Measurements from ENCODE around the gene SLC7A5. TPM values are rescaled to one million over a fixed set of nuclear protein-coding genes. Genes with fewer than 3 reads are reported as not detected.
"Not testable (repeated sequence)": the region's sequence is repeated elsewhere in the genome, so short reads cannot be mapped to it uniquely, and the experiment has no call there.

SLC7A5 gene
- total and polyA plus RNA-seq, 2 donors (not counting 3 experiments of a cell fraction or from before 2014, with no cell fraction given): 14.1 to 29.2 TPM

DNA sequence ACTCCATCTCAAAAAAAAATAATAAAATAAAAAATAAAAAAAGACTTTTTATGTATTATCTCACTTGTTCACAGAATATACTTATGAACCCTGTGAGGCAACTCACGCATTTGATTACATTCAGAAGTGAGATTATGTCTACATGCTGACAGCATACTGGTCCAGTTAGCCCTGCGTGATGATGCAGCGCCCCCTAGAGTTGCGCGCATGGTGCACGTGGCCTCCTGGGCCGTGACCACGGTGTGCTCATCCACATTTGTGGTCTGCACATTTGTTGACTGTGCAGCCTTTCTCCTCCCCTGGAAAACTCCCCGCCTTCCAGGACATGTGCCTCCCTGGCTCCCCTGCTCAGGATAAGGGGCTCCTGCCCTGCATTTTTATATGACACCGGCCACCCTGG lies 20.5 kb upstream of the SLC7A5 start:
- H3K27me3 ChIP-seq (ENCODE audit: control insufficient read depth in 2 of 2, insufficient read depth in 2 of 2, low read length in 2 of 2); H3K36me3 ChIP-seq (ENCODE audit: control insufficient read depth in 2 of 2, extremely low read depth in 1 of 2, insufficient read depth in 2 of 2, low read length in 2 of 2); H3K9me3 ChIP-seq (replicated peaks; ENCODE audit: control insufficient read depth, insufficient read depth, low read length); BruUV-seq (replicated peaks); H2AFZ ChIP-seq (ENCODE audit: low read depth, low read length); H3K27ac ChIP-seq (ENCODE audit: insufficient read depth, low read depth, low read length); DNase-seq (ENCODE audit: low read depth, low spot score); H3K9me1 ChIP-seq (replicated peaks; ENCODE audit: control insufficient read depth, extremely low read depth, insufficient read depth, low read length); H3K9ac ChIP-seq (replicated peaks; ENCODE audit: extremely low read depth, insufficient read depth, low read length); POLR2A ChIA-PET; intact Hi-C loops (cut with micrococcal nuclease); H3K4me3 ChIP-seq (replicated peaks in 1 of 3; ENCODE audit: insufficient read depth in 1 of 3, low read depth in 1 of 3, low read length in 3 of 3); FAIRE-seq; H4K20me1 ChIP-seq (replicated peaks; ENCODE audit: control insufficient read depth, extremely low read depth, insufficient read depth, low read length); H3K79me2 ChIP-seq (ENCODE audit: control insufficient read depth, insufficient read depth, low read length); dilution Hi-C loops (cut with MboI; ENCODE audit: extremely low pct_ligation_motif_present, low sequenced_read_pairs); H3K4me1 ChIP-seq (ENCODE audit: control insufficient read depth, extremely low read depth, insufficient read depth, low read length); H3K4me2 ChIP-seq (ENCODE audit: insufficient read depth, low read length): not testable (repeated sequence)
- TF ChIP-seq, protein P1, sequence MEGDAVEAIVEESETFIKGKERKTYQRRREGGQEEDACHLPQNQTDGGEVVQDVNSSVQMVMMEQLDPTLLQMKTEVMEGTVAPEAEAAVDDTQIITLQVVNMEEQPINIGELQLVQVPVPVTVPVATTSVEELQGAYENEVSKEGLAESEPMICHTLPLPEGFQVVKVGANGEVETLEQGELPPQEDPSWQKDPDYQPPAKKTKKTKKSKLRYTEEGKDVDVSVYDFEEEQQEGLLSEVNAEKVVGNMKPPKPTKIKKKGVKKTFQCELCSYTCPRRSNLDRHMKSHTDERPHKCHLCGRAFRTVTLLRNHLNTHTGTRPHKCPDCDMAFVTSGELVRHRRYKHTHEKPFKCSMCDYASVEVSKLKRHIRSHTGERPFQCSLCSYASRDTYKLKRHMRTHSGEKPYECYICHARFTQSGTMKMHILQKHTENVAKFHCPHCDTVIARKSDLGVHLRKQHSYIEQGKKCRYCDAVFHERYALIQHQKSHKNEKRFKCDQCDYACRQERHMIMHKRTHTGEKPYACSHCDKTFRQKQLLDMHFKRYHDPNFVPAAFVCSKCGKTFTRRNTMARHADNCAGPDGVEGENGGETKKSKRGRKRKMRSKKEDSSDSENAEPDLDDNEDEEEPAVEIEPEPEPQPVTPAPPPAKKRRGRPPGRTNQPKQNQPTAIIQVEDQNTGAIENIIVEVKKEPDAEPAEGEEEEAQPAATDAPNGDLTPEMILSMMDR (IDR thresholded peaks at IDR 0.05; ENCODE audit: extremely low read depth in 1 of 2, insufficient read depth in 1 of 2, low read depth in 1 of 2, low read length in 2 of 2): peak in 1 of 2 donors; percentile 16
- CTCF ChIA-PET: interaction anchor here (0.7 kb wide), 1 partner anchor 111 kb away, joined by 3 read pairs; no protein-coding TSS in a partner anchor

DNA sequence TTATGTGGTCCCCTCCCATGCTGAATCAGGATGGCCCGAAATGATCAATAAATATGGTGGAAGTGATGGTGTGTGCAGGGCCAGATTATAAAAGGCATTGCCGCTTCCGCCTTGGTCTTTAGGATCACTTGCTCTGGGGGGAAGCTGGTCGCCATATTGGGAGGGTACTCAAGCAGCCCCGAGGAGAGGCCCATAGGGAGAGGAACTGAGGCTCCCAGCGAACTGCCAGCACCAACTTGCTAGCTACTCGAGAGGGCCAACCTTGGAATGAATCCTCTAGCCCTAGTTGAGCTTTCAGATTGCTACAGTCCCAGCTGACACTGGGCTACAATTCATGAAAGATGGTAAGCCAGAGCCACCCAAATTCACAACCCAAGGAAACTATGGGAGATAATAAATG lies 19.0 kb upstream of the SLC7A5 start:
- H2AFZ ChIP-seq (ENCODE audit: low read depth, low read length); intact Hi-C loops (cut with micrococcal nuclease); H4K20me1 ChIP-seq (replicated peaks; ENCODE audit: control insufficient read depth, extremely low read depth, insufficient read depth, low read length); H3K36me3 ChIP-seq (ENCODE audit: control insufficient read depth in 2 of 2, extremely low read depth in 1 of 2, insufficient read depth in 2 of 2, low read length in 2 of 2); H3K27ac ChIP-seq (ENCODE audit: insufficient read depth, low read depth, low read length); H3K9me3 ChIP-seq (replicated peaks; ENCODE audit: control insufficient read depth, insufficient read depth, low read length); POLR2A ChIA-PET; dilution Hi-C loops (cut with MboI; ENCODE audit: extremely low pct_ligation_motif_present, low sequenced_read_pairs); H3K4me1 ChIP-seq (ENCODE audit: control insufficient read depth, extremely low read depth, insufficient read depth, low read length); H3K4me2 ChIP-seq (ENCODE audit: insufficient read depth, low read length); FAIRE-seq; H3K79me2 ChIP-seq (ENCODE audit: control insufficient read depth, insufficient read depth, low read length); H3K27me3 ChIP-seq (ENCODE audit: control insufficient read depth in 2 of 2, insufficient read depth in 2 of 2, low read length in 2 of 2); H3K9ac ChIP-seq (replicated peaks; ENCODE audit: extremely low read depth, insufficient read depth, low read length); DNase-seq (ENCODE audit: low read depth, low spot score); H3K4me3 ChIP-seq (replicated peaks in 1 of 3; ENCODE audit: insufficient read depth in 1 of 3, low read depth in 1 of 3, low read length in 3 of 3); H3K9me1 ChIP-seq (replicated peaks; ENCODE audit: control insufficient read depth, extremely low read depth, insufficient read depth, low read length); BruUV-seq (replicated peaks): not testable (repeated sequence)
- CTCF ChIA-PET: interaction anchor here (1.4 kb wide), 1 partner anchor 109 kb away, joined by 3 read pairs; no protein-coding TSS in a partner anchor

DNA sequence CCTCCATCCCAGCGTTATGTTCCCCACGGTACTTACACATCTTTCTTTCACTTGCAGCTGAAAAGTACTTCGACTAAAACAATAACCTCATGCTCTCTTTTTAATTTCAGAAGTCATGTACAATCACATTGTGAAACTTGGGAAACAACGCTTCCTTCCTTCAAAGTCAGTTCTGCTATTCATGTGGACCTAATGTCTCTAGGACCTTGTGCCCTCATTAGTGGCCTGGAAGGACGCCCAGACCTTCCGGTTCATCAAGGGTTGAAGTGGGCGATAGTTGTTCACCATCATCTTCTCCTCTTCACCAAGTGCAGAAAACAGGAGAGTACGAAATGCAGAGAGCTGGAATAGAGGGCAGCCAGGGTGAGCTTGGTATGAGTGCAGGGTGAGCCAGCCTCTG lies 18.6 kb upstream of the SLC7A5 start:
- POLR2A ChIA-PET; dilution Hi-C loops (cut with MboI; ENCODE audit: extremely low pct_ligation_motif_present, low sequenced_read_pairs); H3K9me3 ChIP-seq (replicated peaks; ENCODE audit: control insufficient read depth, insufficient read depth, low read length); FAIRE-seq; H3K27ac ChIP-seq (ENCODE audit: insufficient read depth, low read depth, low read length); H3K36me3 ChIP-seq (ENCODE audit: control insufficient read depth in 2 of 2, extremely low read depth in 1 of 2, insufficient read depth in 2 of 2, low read length in 2 of 2); DNase-seq (ENCODE audit: low read depth, low spot score); H3K9ac ChIP-seq (replicated peaks; ENCODE audit: extremely low read depth, insufficient read depth, low read length); H3K9me1 ChIP-seq (replicated peaks; ENCODE audit: control insufficient read depth, extremely low read depth, insufficient read depth, low read length); H3K4me1 ChIP-seq (ENCODE audit: control insufficient read depth, extremely low read depth, insufficient read depth, low read length); H3K79me2 ChIP-seq (ENCODE audit: control insufficient read depth, insufficient read depth, low read length); BruUV-seq (replicated peaks); H3K4me2 ChIP-seq (ENCODE audit: insufficient read depth, low read length); H2AFZ ChIP-seq (ENCODE audit: low read depth, low read length); H3K27me3 ChIP-seq (ENCODE audit: control insufficient read depth in 2 of 2, insufficient read depth in 2 of 2, low read length in 2 of 2); H3K4me3 ChIP-seq (replicated peaks in 1 of 3; ENCODE audit: insufficient read depth in 1 of 3, low read depth in 1 of 3, low read length in 3 of 3); H4K20me1 ChIP-seq (replicated peaks; ENCODE audit: control insufficient read depth, extremely low read depth, insufficient read depth, low read length); intact Hi-C loops (cut with micrococcal nuclease): not testable (repeated sequence)
- CTCF ChIA-PET: interaction anchor here (1.4 kb wide), 1 partner anchor 109 kb away, joined by 3 read pairs; no protein-coding TSS in a partner anchor

DNA sequence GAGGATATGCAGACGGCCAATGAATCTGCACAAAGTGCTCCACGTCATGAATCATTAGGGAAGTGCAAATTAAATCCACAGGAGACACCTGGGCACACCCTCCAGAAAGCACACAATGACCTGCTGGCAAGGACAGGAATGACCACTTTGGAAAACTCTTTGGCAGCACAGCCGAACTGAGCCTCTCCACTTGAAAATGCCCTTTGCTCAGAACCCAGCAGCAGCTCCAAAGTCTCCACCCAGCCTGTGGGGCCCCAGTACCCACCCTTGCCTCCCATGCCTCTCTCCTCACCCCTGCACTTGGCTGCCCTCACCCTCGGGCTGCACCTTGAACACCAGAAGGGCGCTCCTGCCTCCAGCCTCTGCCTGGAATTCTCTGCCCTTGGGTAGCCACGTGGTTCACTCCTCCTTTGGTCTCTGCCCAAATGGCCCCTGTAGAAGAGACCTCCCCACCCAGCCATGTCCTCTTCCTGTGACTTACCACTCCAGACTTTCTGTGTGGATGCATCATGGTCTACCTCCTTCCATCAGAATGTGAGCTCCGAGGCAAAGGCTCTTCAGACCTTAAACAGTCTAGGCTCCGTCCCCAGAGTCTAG lies 16.2 kb upstream of the SLC7A5 start:
- H3K27ac ChIP-seq (ENCODE audit: insufficient read depth, low read depth, low read length); H3K9me3 ChIP-seq (replicated peaks; ENCODE audit: control insufficient read depth, insufficient read depth, low read length); H4K20me1 ChIP-seq (replicated peaks; ENCODE audit: control insufficient read depth, extremely low read depth, insufficient read depth, low read length); FAIRE-seq; DNase-seq (ENCODE audit: low read depth, low spot score); H3K9ac ChIP-seq (replicated peaks; ENCODE audit: extremely low read depth, insufficient read depth, low read length); H3K79me2 ChIP-seq (ENCODE audit: control insufficient read depth, insufficient read depth, low read length); H3K9me1 ChIP-seq (replicated peaks; ENCODE audit: control insufficient read depth, extremely low read depth, insufficient read depth, low read length); H3K36me3 ChIP-seq (ENCODE audit: control insufficient read depth in 2 of 2, extremely low read depth in 1 of 2, insufficient read depth in 2 of 2, low read length in 2 of 2); POLR2A ChIA-PET; H2AFZ ChIP-seq (ENCODE audit: low read depth, low read length); H3K4me2 ChIP-seq (ENCODE audit: insufficient read depth, low read length); dilution Hi-C loops (cut with MboI; ENCODE audit: extremely low pct_ligation_motif_present, low sequenced_read_pairs); H3K4me1 ChIP-seq (ENCODE audit: control insufficient read depth, extremely low read depth, insufficient read depth, low read length); BruUV-seq (replicated peaks); intact Hi-C loops (cut with micrococcal nuclease); H3K27me3 ChIP-seq (ENCODE audit: control insufficient read depth in 2 of 2, insufficient read depth in 2 of 2, low read length in 2 of 2); CTCF ChIA-PET; H3K4me3 ChIP-seq (replicated peaks in 1 of 3; ENCODE audit: insufficient read depth in 1 of 3, low read depth in 1 of 3, low read length in 3 of 3): not testable (repeated sequence)
